H1 (cell line): ENCODE data around the gene LAMB1. TPM values are rescaled to one million over a fixed set of nuclear protein-coding genes. Genes with fewer than 3 reads are reported as not detected.

Experiments
- CTCF ChIA-PET: fragments of 300-600 bp; sonication (Branson Sonifier 250); formaldehyde crosslinking; loops from one replicate; lab custom pipeline; 2021; ENCODE audit not compliant: partially characterized antibody; lab: Charles Lee
- POLR2A ChIA-PET: fragments of 300-600 bp; sonication (Branson Sonifier 250); formaldehyde crosslinking; loops from one replicate; lab custom pipeline; 2021; ENCODE audit warnings: inconsistent platforms; ENCODE audit not compliant: partially characterized antibody; lab: Charles Lee
- DNase-seq, 2 experiments: peaks; one replicate each; pipeline versions ENCODE4 v3.0.0 to v3.0.0-alpha.2; 2010 to 2022; ENCODE audit warnings: low spot score in 2 of 2, low read depth in 1 of 2, mixed read lengths in 1 of 2
- FAIRE-seq: peaks from 2 replicates; lab custom pipeline; 2011; peaks lifted over from hg19 to GRCh38; lab: Jason Lieb, UNC
- H2AFZ ChIP-seq: 2 replicates; pipeline ENCODE4 v1.8.1; 2012; ENCODE audit warnings: low read length, inconsistent platforms
- H2AK5ac ChIP-seq: 2 replicates; pipeline ENCODE4 v1.6.1; 2013; ENCODE audit warnings: low read depth, low read length
- H2BK120ac ChIP-seq: replicated peaks from 2 replicates; pipeline ENCODE3; 2013; ENCODE audit warnings: low read depth, low read length, inconsistent platforms
- H2BK12ac ChIP-seq: 2 replicates; pipeline ENCODE4 v1.6.1; 2013; ENCODE audit warnings: low read depth, low read length
- H2BK15ac ChIP-seq: 2 replicates; pipeline ENCODE4 v1.6.1; 2013; ENCODE audit warnings: low read length
- H2BK20ac ChIP-seq: 2 replicates; pipeline ENCODE4 v1.6.1; 2013; ENCODE audit warnings: low read length
- H2BK5ac ChIP-seq: 2 replicates; pipeline ENCODE4 v1.6.1; 2013; ENCODE audit warnings: low read depth, low read length
- H3K14ac ChIP-seq: 2 replicates; pipeline ENCODE4 v1.6.1; 2013; ENCODE audit warnings: inconsistent platforms; ENCODE audit not compliant: insufficient read length
- H3K18ac ChIP-seq: 2 replicates; pipeline ENCODE4 v1.6.1; 2013; ENCODE audit warnings: low read length; ENCODE audit errors: extremely low read depth
- H3K23ac ChIP-seq: 2 replicates; pipeline ENCODE4 v1.6.1; 2013; ENCODE audit warnings: inconsistent platforms; ENCODE audit not compliant: insufficient read length
- H3K23me2 ChIP-seq: 2 replicates; pipeline ENCODE4 v1.6.1; 2013; ENCODE audit warnings: low read depth, low read length
- H3K27ac ChIP-seq: 2 replicates; pipeline ENCODE4 v1.6.1; 2011; ENCODE audit warnings: low read depth, low read length, inconsistent platforms
- H3K27me3 ChIP-seq, 4 experiments: replicated peaks in 1 of 4; 1 replicate in 1 of 4; 2 replicates in 3 of 4; pipeline versions ENCODE4 v1.6.1 to v1.8.1; 2011 to 2013; ENCODE audit warnings: low read length in 3 of 4, mild to moderate bottlenecking in 3 of 4, inconsistent platforms in 2 of 4, mixed read lengths in 2 of 4, moderate library complexity in 1 of 4; ENCODE audit not compliant: control insufficient read depth in 3 of 4, insufficient read depth in 3 of 4; ENCODE audit errors: extremely low read depth in 1 of 4
- H3K36me3 ChIP-seq, 4 experiments: 2 replicates each; pipeline versions ENCODE4 v1.6.1 to v1.8.1; 2011 to 2013; ENCODE audit warnings: mild to moderate bottlenecking in 4 of 4, low read length in 3 of 4, moderate library complexity in 2 of 4, control low read depth in 1 of 4, inconsistent platforms in 1 of 4; ENCODE audit not compliant: insufficient read depth in 4 of 4, control insufficient read depth in 2 of 4
- H3K4ac ChIP-seq: replicated peaks from 2 replicates; pipeline ENCODE3; 2013; ENCODE audit warnings: low read length, low read depth, mixed read lengths, inconsistent platforms; ENCODE audit not compliant: insufficient read length
- H3K4me1 ChIP-seq, 4 experiments: replicated peaks in 1 of 4; 1 replicate in 1 of 4; 2 replicates in 3 of 4; pipeline versions ENCODE4 v1.6.1 to v1.8.1; 2011 to 2013; ENCODE audit warnings: low read length in 3 of 4, inconsistent platforms in 2 of 4, mixed read lengths in 1 of 4; ENCODE audit not compliant: insufficient read depth in 4 of 4, control insufficient read depth in 3 of 4
- H3K4me2 ChIP-seq, 2 experiments: 2 replicates each; pipeline versions ENCODE4 v1.6.1 to v1.8.1; 2011 to 2013; ENCODE audit warnings: low read depth in 2 of 2, low read length in 2 of 2, control low read depth in 1 of 2, inconsistent platforms in 1 of 2, mild to moderate bottlenecking in 1 of 2; ENCODE audit not compliant: insufficient read depth in 1 of 2
- H3K4me3 ChIP-seq, 4 experiments: fragments of 200-600, 300-600 bp in 1 of 4; sonication (generic), shearing (Covaris generic), sonication (Bioruptor Twin) in 1 of 4; 2 replicates each; pipeline versions ENCODE4 v1.5.1 to v1.8.1; 2011 to 2016; ENCODE audit warnings: low read length in 4 of 4, low read depth in 3 of 4, control low read depth in 2 of 4, inconsistent platforms in 2 of 4, mild to moderate bottlenecking in 2 of 4, mixed read lengths in 1 of 4, moderate library complexity in 1 of 4; ENCODE audit not compliant: insufficient read depth in 2 of 4; ENCODE audit errors: extremely low read depth in 1 of 4
- H3K56ac ChIP-seq: replicated peaks from 2 replicates; pipeline ENCODE3; 2013; ENCODE audit warnings: low read depth, mild to moderate bottlenecking, mixed read lengths, low read length, inconsistent platforms; ENCODE audit not compliant: insufficient read length
- H3K79me1 ChIP-seq: 2 replicates; pipeline ENCODE4 v1.6.1; 2013; ENCODE audit warnings: low read depth, low read length, control low read depth
- H3K79me2 ChIP-seq, 2 experiments: 2 replicates each; pipeline versions ENCODE4 v1.6.1 to v1.8.1; 2012 to 2013; ENCODE audit warnings: low read length in 2 of 2, mild to moderate bottlenecking in 2 of 2, inconsistent platforms in 1 of 2; ENCODE audit not compliant: insufficient read depth in 2 of 2, control insufficient read depth in 1 of 2
- H3K9ac ChIP-seq, 4 experiments: replicated peaks in 1 of 4; 1 replicate in 1 of 4; 2 replicates in 3 of 4; pipeline versions ENCODE4 v1.6.1 to v1.8.1; 2011 to 2013; ENCODE audit warnings: low read depth in 3 of 4, low read length in 3 of 4, control low read depth in 2 of 4, mild to moderate bottlenecking in 2 of 4, moderate library complexity in 2 of 4, inconsistent platforms in 1 of 4; ENCODE audit errors: extremely low read depth in 1 of 4
- H3K9me3 ChIP-seq, 2 experiments: 2 replicates each; pipeline versions ENCODE4 v1.6.1 to v1.8.1; 2012 to 2013; ENCODE audit warnings: mild to moderate bottlenecking in 2 of 2, moderate library complexity in 2 of 2, control low read depth in 1 of 2, inconsistent platforms in 1 of 2, low read depth in 1 of 2, low read length in 1 of 2, mixed read lengths in 1 of 2; ENCODE audit not compliant: insufficient read depth in 2 of 2
- H4K20me1 ChIP-seq, 2 experiments: replicated peaks in 1 of 2; 2 replicates each; pipeline versions ENCODE3 to v1.8.1; 2011 to 2013; ENCODE audit warnings: inconsistent platforms in 2 of 2, low read length in 2 of 2, mild to moderate bottlenecking in 1 of 2; ENCODE audit not compliant: insufficient read depth in 2 of 2, control insufficient read depth in 1 of 2
- H4K5ac ChIP-seq: 2 replicates; pipeline ENCODE4 v1.6.1; 2013; ENCODE audit warnings: low read length, low read depth, mixed read lengths, inconsistent platforms; ENCODE audit not compliant: insufficient read length
- H4K8ac ChIP-seq: 2 replicates; pipeline ENCODE4 v1.8.0; 2013; ENCODE audit warnings: mild to moderate bottlenecking, moderate library complexity, low read length, inconsistent platforms; ENCODE audit not compliant: insufficient read depth; ENCODE audit errors: extremely low read depth
- H4K91ac ChIP-seq: replicated peaks from 2 replicates; pipeline ENCODE3; 2013; ENCODE audit warnings: low read length, mixed read lengths, inconsistent platforms; ENCODE audit not compliant: insufficient read length
- EZH2 ChIP-seq: fragments of 200-600 bp; sonication (generic); IDR thresholded peaks from 2 replicates; pipeline ENCODE4 v1.7.1; 2012; ENCODE audit warnings: low read depth, mild to moderate bottlenecking, moderate library complexity, low read length, inconsistent platforms; ENCODE audit not compliant: severe bottlenecking
- JUND ChIP-seq: IDR thresholded peaks from 2 replicates; pipeline ENCODE4 v1.6.1; 2011; ENCODE audit warnings: mild to moderate bottlenecking, improper control_type of control experiment, low read length
- KDM5A ChIP-seq: fragments of 200-600 bp; IDR thresholded peaks from 2 replicates; pipeline ENCODE4 v1.7.1; 2012; ENCODE audit warnings: mild to moderate bottlenecking, low read length, inconsistent platforms, mixed read lengths
- PHF8 ChIP-seq: fragments of 200-600 bp; sonication (generic); conservative IDR thresholded peaks from 2 replicates; pipeline ENCODE4 v1.7.1; 2012; ENCODE audit warnings: low read depth, mild to moderate bottlenecking, inconsistent platforms, low read length, moderate library complexity
- SIRT6 ChIP-seq: IDR thresholded peaks from one replicate; pipeline ENCODE4 v1.7.1; 2012; ENCODE audit warnings: low read length, inconsistent platforms
- SRF ChIP-seq: IDR thresholded peaks from 2 replicates; pipeline ENCODE4 v1.6.1; 2011; ENCODE audit warnings: mild to moderate bottlenecking, low read depth, low read length, moderate library complexity
- TAF1 ChIP-seq: IDR thresholded peaks from 2 replicates; pipeline ENCODE4 v1.6.1; 2011; ENCODE audit warnings: mild to moderate bottlenecking, low read depth, low read length
- TAF7 ChIP-seq: optimal IDR thresholded peaks from 2 replicates; pipeline ENCODE3; 2011; ENCODE audit warnings: low read depth, mild to moderate bottlenecking, inconsistent platforms, low read length, moderate library complexity, borderline replicate concordance
- TCF12 ChIP-seq: IDR thresholded peaks from 2 replicates; pipeline ENCODE4 v1.6.1; 2011; ENCODE audit warnings: low read depth, mild to moderate bottlenecking, low read length
- TEAD4 ChIP-seq: IDR thresholded peaks from 2 replicates; pipeline ENCODE4 v1.6.1; 2012; ENCODE audit warnings: low read depth, low read length, inconsistent platforms, mixed read lengths
- polyA plus RNA-seq, 7 experiments: library from polyadenylated mRNA; depleted of rRNA in 3 of 7; stranded (reverse) in 5 of 7; unstranded in 2 of 7; fragments of >200 nt in 5 of 7; fragments of 200-250 nt in 2 of 7; gene quantifications; 1 replicate in 5 of 7; 2 replicates in 1 of 7; 4 replicates in 1 of 7; pipeline versions ENCODE4 v1.2.1 to v1.2.3, GENCODE V29; 2011 to 2013; ENCODE audit warnings: missing spikeins in 2 of 7, mixed read lengths in 2 of 7
- total RNA-seq: library from RNA; stranded (reverse); fragmentation: NEBNext Ultra II Directional; extraction: Animal tissue kit (Norgen Biotek cat#: 25700); gene quantifications from 2 replicates; pipeline ENCODE4 v1.2.1, GENCODE V29; 2021
- TF ChIP-seq, protein P1 (sequence below), 3 experiments: IDR thresholded peaks; 1 replicate in 2 of 3; 2 replicates in 1 of 3; pipeline versions ENCODE4 v1.5.1 to v1.6.1; 2011; ENCODE audit warnings: low read length in 3 of 3, mild to moderate bottlenecking in 3 of 3, inconsistent platforms in 2 of 3, low read depth in 1 of 3, moderate library complexity in 1 of 3; ENCODE audit not compliant: insufficient read depth in 1 of 3; ENCODE audit errors: control extremely low read depth in 1 of 3
- TF ChIP-seq, protein P2 (sequence below): IDR thresholded peaks from 2 replicates; pipeline ENCODE4 v1.6.1; 2011; ENCODE audit warnings: low read depth, mild to moderate bottlenecking, low read length; ENCODE audit not compliant: insufficient read depth
- TF ChIP-seq, protein P3 (sequence below): IDR thresholded peaks from 2 replicates; pipeline ENCODE4 v1.6.1; 2012; ENCODE audit warnings: inconsistent platforms

LAMB1 gene
- total and polyA plus RNA-seq, 2 of the 8 experiments (the other 6 are each of a cell fraction or from before 2014, with no cell fraction given) = 31.9 to 38.5 TPM

DNA sequence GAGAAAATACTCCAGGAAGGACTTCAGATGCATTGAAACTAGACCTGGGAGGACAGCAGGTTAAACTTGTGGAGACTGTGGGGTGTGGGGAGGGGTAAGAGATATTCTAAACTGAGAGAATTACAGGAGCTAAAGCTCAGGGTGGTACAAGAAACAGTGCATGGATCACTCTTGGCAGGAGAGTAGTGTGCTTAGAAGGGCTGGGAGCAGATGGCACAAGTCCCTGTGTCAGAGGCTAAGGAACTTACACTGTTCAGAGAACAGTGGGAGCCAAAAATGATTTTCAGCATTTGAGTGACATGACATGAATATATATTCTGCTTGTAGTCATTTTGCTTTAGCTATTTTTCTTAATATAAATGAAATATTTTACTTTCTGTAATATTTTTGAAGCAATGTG, 36.0 kb upstream of the LAMB1 start:
- Histone ChIP-seq H3K56ac (no peak overlapping the region), H2BK5ac (no peak overlapping the region), H3K79me2 (no peaks in the 10 kb centered on the region), H2AK5ac (no peak overlapping the region), H3K36me3 (no peaks in the 10 kb centered on the region), H3K27ac (no peak overlapping the region), H3K27me3 (no peaks in the 10 kb centered on the region), H3K4me2 (no peak overlapping the region), H3K79me1 (no peaks in the 10 kb centered on the region), H4K8ac (no peak overlapping the region), H2BK12ac (no peak overlapping the region), H3K23me2 (no peaks in the 10 kb centered on the region), H3K9me3 (no peaks in the 10 kb centered on the region), H3K9ac (no peak overlapping the region), H4K20me1 (no peaks in the 10 kb centered on the region), H2BK120ac (no peak overlapping the region), H3K23ac (no peak overlapping the region), H3K18ac (no peak overlapping the region), H3K4me3 (no peak overlapping the region), H2AFZ (no peak overlapping the region), H3K4ac (no peak overlapping the region), H3K4me1 (peaks cover 0 to 4% (median under 1%) of the 10 kb centered on the region in 4 experiments; a peak in 2 of 7 replicates), H3K14ac (no peak overlapping the region), H4K5ac (no peak overlapping the region), H2BK15ac (no peak overlapping the region), H4K91ac (no peak overlapping the region), H2BK20ac (no peak overlapping the region)
- ChIA-PET CTCF (interaction anchor here (9.1 kb wide), 1 partner anchor 23 kb away, joined by 86 read pairs; no protein-coding TSS in a partner anchor), POLR2A (no interaction called here)
- FAIRE-seq = no peak
- no peak for DNase-seq
- TF ChIP-seq JUND (no peak), TCF12 (no peak), TAF1 (no peak), TAF7 (no peak), EZH2 (no peak), PHF8 (no peak), SIRT6 (no peak), TEAD4 (no peak), KDM5A (no peak), SRF (no peak)
- TF ChIP-seq, protein P1, sequence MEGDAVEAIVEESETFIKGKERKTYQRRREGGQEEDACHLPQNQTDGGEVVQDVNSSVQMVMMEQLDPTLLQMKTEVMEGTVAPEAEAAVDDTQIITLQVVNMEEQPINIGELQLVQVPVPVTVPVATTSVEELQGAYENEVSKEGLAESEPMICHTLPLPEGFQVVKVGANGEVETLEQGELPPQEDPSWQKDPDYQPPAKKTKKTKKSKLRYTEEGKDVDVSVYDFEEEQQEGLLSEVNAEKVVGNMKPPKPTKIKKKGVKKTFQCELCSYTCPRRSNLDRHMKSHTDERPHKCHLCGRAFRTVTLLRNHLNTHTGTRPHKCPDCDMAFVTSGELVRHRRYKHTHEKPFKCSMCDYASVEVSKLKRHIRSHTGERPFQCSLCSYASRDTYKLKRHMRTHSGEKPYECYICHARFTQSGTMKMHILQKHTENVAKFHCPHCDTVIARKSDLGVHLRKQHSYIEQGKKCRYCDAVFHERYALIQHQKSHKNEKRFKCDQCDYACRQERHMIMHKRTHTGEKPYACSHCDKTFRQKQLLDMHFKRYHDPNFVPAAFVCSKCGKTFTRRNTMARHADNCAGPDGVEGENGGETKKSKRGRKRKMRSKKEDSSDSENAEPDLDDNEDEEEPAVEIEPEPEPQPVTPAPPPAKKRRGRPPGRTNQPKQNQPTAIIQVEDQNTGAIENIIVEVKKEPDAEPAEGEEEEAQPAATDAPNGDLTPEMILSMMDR (IDR thresholded peaks at IDR 0.05; ENCODE audit: control extremely low read depth in 1 of 3, insufficient read depth in 1 of 3, low read depth in 1 of 3, low read length in 3 of 3) = no peak
- TF ChIP-seq, protein P2, sequence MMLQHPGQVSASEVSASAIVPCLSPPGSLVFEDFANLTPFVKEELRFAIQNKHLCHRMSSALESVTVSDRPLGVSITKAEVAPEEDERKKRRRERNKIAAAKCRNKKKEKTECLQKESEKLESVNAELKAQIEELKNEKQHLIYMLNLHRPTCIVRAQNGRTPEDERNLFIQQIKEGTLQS = no peak
- TF ChIP-seq, protein P3, sequence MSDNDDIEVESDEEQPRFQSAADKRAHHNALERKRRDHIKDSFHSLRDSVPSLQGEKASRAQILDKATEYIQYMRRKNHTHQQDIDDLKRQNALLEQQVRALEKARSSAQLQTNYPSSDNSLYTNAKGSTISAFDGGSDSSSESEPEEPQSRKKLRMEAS = no peak
